IPS-NIHi11 (cell line): Measurements from ENCODE around the gene RAMP2.

ENCODE experiments used
- DNase-seq: peaks from one replicate; pipeline ENCODE4 v3.0.0; 2012; ENCODE audit warnings: mixed read lengths, low spot score

The RAMP2 gene

GRCh38 chr17:42795061-42795460 is 34.0 kb downstream of the RAMP2 start:
- DNase-seq: no peak

- no peak for DNase-seq
These were observed 34.4 kb downstream of the RAMP2 start for GRCh38 chr17:42795465-42795864.

GRCh38 chr17:42796066-42796758 is 35.2 kb downstream of the RAMP2 start:
- no peak for DNase-seq

GRCh38 chr17:42797067-42798007 is 36.3 kb downstream of the RAMP2 start:
- DNase-seq: no peak

GRCh38 chr17:42798011-42798382 is 37.0 kb downstream of the RAMP2 start:
- no peak for DNase-seq

- peak; percentile 97 for DNase-seq
These were observed 37.7 kb downstream of the RAMP2 start, which contains the start of the genes CNTD1 and COA3 for GRCh38 chr17:42798383-42799380. Gene CNTD1, plus strand, starts transcription at chr17:42798861. Its CDS starts 207 bp downstream, at chr17:42799068. Gene COA3, minus strand, starts transcription at chr17:42798704. Its CDS starts 23 bp downstream, at chr17:42798681.

- no peak for DNase-seq
These were observed 42.3 kb downstream of the RAMP2 start for GRCh38 chr17:42803074-42803883.

- DNase-seq: no peak
These were observed 43.9 kb downstream of the RAMP2 start for GRCh38 chr17:42804918-42805367.

- no peak for DNase-seq
These were observed 45.2 kb downstream of the RAMP2 start for GRCh38 chr17:42806249-42806648.

GRCh38 chr17:42809250-42809649 is 48.2 kb downstream of the RAMP2 start:
- no peak for DNase-seq
